ENCODE results near the gene CLIP3. TPM values are rescaled to one million over a fixed set of nuclear protein-coding genes. Genes with fewer than 3 reads are reported as not detected.
A peak's percentile ranks its signal among the peaks of the same experiment; 100 is the strongest.

The CLIP3 gene
- total and polyA plus RNA-seq, 8 donors: 1.8 to 17.1 (median 6.5) TPM

GRCh38 chr19:36067681-36068080 lies 35.0 kb upstream of the CLIP3 start:
- no peak for DNase-seq
- Histone ChIP-seq H3K27ac (no peak overlapping the region), H3K9me3 (no peaks in the 10 kb centered on the region), H3K4me1 (peaks cover 0 to 12% (median 10%) of the 10 kb centered on the region in 4 donors), H3K36me3 (peaks cover 0 to 9% (median 0%) of the 10 kb centered on the region in 4 donors), H3K27me3 (no peaks in the 10 kb centered on the region), H3K4me3 (no peak overlapping the region)
- TF ChIP-seq POLR2AphosphoS5 (IDR thresholded peaks at IDR 0.05) (no peak), EP300 (IDR thresholded peaks at IDR 0.05) (no peak), CTCF (IDR thresholded peaks at IDR 0.05) (no peak), POLR2A (IDR thresholded peaks at IDR 0.05) (no peak)
- intact Hi-C loops (cut with DNase I; ENCODE audit: low total_unique reads): no loop called here
- 93 to 98% (median 95%) methylated on average over 5 to 11 of the region's 11 CpGs for WGBS, 5 donors

- intact Hi-C loops (cut with DNase I; ENCODE audit: low total_unique reads): no loop called here
- Histone ChIP-seq H3K9me3 (no peaks in the 10 kb centered on the region), H3K36me3 (peaks cover 0 to 15% (median 0%) of the 10 kb centered on the region in 4 donors), H3K27me3 (no peaks in the 10 kb centered on the region), H3K4me1 (no peaks in the 10 kb centered on the region), H3K27ac (no peak overlapping the region), H3K4me3 (no peak overlapping the region)
- no peak for TF ChIP-seq EP300 (IDR thresholded peaks at IDR 0.05)
- no peak for TF ChIP-seq POLR2AphosphoS5 (IDR thresholded peaks at IDR 0.05)
- TF ChIP-seq POLR2A (IDR thresholded peaks at IDR 0.05): no peak
- no peak for TF ChIP-seq CTCF (IDR thresholded peaks at IDR 0.05)
- WGBS, 5 donors: 81 to 93% (median 90%) methylated on average over 8 of the region's 8 CpGs
- no peak for DNase-seq
Measured at GRCh38 chr19:36064826-36065225, 32.2 kb upstream of the CLIP3 start.

GRCh38 chr19:36061367-36061766 lies 28.7 kb upstream of the CLIP3 start:
- no peak for TF ChIP-seq EP300 (IDR thresholded peaks at IDR 0.05)
- no peak for TF ChIP-seq POLR2A (IDR thresholded peaks at IDR 0.05)
- no peak for TF ChIP-seq POLR2AphosphoS5 (IDR thresholded peaks at IDR 0.05)
- TF ChIP-seq CTCF (IDR thresholded peaks at IDR 0.05): no peak
- Histone ChIP-seq H3K36me3 (peaks cover 0 to 7% (median 0%) of the 10 kb centered on the region in 4 donors), H3K4me1 (no peaks in the 10 kb centered on the region), H3K27ac (no peak overlapping the region), H3K4me3 (no peak overlapping the region), H3K27me3 (no peaks in the 10 kb centered on the region), H3K9me3 (no peaks in the 10 kb centered on the region)
- no peak for DNase-seq
- intact Hi-C loops (cut with DNase I; ENCODE audit: low total_unique reads): no loop called here
- 92 to 100% (median 93%) methylated on average over 2 of the region's 2 CpGs for WGBS, 5 donors

GRCh38 chr19:36060430-36060829 lies 27.8 kb upstream of the CLIP3 start:
- H3K9me3 ChIP-seq: no peaks in the 10 kb centered on the region
- 70 to 88% (median 81%) methylated on average over 4 of the region's 4 CpGs for WGBS, 5 donors
- peaks cover 0 to 7% (median 0%) of the 10 kb centered on the region in 4 donors for H3K36me3 ChIP-seq
- H3K27me3 ChIP-seq: no peaks in the 10 kb centered on the region
- no peak overlapping the region for H3K4me3 ChIP-seq
- H3K4me1 ChIP-seq: peaks cover 4 to 8% (median 5%) of the 10 kb centered on the region in 4 donors
- TF ChIP-seq CTCF (IDR thresholded peaks at IDR 0.05) (peak in 5 of 7 experiments; percentile 29 to 37 (median 36)), POLR2AphosphoS5 (IDR thresholded peaks at IDR 0.05) (no peak), POLR2A (IDR thresholded peaks at IDR 0.05) (no peak), EP300 (IDR thresholded peaks at IDR 0.05) (no peak)
- intact Hi-C loops (cut with DNase I; ENCODE audit: low total_unique reads): no loop called here
- peak; percentile 49 to 53 for DNase-seq
- H3K27ac ChIP-seq: no peak overlapping the region

Data from stomach (tissue), 9 donors.